ENCODE measurements around the gene GPR152.
A peak's percentile ranks its signal among the peaks of the same experiment; 100 is the strongest.

Gene GPR152

DNA sequence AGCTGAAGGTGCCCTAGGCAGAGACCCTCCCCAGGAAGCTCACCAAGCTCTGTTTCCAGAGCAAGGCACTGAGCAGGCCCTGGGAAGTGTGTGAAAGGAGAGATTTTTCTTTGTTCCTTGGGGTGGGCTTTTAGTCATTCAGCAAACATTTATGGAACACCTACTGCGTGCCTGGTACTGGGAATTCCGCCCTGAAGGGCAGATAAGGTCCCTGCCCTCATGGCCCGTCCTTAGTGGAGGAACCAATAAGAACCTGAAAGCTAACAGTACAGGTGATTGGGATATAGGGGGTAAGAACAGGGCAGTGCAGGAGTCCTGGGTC is 12.6 kb upstream of the GPR152 start:
- DNase-seq (ENCODE audit: low spot score), result no peak

GRCh38 chr11:67464411-67465188 is 12.1 kb upstream of the GPR152 start:
- peak; percentile 100 for DNase-seq (ENCODE audit: low spot score)

GRCh38 chr11:67463680-67464410 is 11.3 kb upstream of the GPR152 start:
- DNase-seq (ENCODE audit: low spot score), result no peak

DNA sequence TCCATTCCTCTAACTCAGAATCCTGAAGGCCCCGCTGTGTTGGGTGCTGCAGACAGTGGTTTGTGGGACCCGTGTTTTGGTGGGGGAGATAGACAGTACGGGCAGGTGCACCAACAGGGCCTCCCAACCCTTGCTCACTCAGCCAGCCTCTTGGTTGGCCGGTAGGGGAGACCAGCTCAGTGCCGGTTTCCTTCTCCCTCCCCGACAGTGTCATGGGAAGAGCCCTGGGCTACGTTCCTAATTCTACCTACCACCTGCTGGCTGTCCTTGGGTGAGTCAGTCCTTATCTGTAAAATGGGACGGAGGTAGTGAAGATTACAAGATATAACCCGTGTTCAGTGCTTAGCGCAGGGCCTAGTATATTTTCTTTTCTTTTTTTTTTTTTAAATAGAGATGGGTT is 10.7 kb upstream of the GPR152 start:
- DNase-seq (ENCODE audit: low spot score), result no peak

- DNase-seq (ENCODE audit: low spot score), result no peak
Observed at GRCh38 chr11:67458266-67458665, 5.7 kb upstream of the GPR152 start.

GRCh38 chr11:67457453-67457852 is 4.9 kb upstream of the GPR152 start:
- no peak for DNase-seq (ENCODE audit: low spot score)

- DNase-seq (ENCODE audit: low spot score), result no peak
Observed at GRCh38 chr11:67456068-67456705, 3.7 kb upstream of the GPR152 start.

- DNase-seq (ENCODE audit: low spot score), result no peak
Observed at GRCh38 chr11:67455054-67455453, 2.5 kb upstream of the GPR152 start, which contains the start of gene CABP4. Gene CABP4 (plus strand): TSS chr11:67455354. CDS start chr11:67455424, 70 bp downstream.

GRCh38 chr11:67453816-67454732 is 1.5 kb upstream of the GPR152 start:
- DNase-seq (ENCODE audit: low spot score), result no peak

DNA sequence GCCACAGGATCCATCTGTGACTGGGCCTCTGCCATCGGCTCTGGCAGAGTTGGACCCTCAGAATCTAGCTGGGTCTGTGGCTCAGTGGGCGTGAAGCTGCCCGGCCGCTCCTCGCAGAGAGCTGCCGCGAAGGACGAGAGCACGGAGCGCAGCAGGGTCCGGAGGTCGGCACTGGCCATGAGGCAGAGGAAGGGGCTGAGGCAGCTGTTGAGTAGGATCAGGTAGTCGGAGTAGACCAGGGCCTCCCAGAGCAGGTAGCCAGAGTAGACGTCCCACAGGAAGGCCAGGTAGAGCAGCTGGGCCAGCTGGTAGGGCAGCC is 912 bp downstream of the GPR152 start:
- no peak for DNase-seq (ENCODE audit: low spot score)

DNA sequence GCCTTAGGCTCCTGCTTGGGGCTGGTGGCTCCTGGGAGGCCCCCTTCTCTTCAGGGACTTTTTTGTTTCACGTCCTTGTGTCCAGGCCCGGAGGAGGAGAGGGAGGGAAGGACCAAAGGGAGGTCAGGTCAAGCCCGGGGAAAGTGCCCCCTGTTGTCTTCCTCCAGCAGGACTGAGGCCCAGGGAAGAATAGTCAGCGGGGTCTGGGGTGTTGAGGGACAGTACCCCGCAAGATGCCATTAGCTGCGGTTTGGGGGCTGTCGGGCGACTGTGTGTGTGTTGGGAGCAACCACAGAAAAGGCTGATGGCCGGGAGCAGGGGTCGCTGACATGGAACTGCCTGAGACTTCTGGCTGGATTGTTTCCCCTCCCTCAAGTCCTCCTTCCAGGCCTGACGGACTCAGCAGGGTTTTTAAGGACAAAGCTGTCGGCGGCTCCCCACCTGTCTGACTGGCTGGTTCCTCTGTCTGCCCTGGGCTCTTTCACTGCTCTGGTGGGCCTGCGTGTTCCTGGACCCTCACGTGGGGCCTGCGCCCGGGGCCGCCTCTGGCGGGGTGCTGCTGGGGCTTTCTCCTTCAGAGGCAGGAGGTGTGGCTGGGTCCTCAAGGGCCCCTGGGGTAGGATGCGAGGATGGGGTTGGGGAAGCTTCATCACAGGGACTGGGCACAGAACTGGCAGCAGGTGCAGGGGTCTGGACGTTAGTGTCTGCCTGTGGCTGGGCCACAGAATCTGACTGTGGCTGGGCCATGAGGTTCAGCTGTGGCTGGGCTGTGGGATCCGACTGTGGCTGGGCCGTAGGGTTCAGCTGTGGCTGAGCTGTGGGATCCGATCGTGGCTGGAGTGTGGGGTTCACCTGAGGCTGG is 1.5 kb downstream of the GPR152 start:
- no peak for DNase-seq (ENCODE audit: low spot score)

DNA sequence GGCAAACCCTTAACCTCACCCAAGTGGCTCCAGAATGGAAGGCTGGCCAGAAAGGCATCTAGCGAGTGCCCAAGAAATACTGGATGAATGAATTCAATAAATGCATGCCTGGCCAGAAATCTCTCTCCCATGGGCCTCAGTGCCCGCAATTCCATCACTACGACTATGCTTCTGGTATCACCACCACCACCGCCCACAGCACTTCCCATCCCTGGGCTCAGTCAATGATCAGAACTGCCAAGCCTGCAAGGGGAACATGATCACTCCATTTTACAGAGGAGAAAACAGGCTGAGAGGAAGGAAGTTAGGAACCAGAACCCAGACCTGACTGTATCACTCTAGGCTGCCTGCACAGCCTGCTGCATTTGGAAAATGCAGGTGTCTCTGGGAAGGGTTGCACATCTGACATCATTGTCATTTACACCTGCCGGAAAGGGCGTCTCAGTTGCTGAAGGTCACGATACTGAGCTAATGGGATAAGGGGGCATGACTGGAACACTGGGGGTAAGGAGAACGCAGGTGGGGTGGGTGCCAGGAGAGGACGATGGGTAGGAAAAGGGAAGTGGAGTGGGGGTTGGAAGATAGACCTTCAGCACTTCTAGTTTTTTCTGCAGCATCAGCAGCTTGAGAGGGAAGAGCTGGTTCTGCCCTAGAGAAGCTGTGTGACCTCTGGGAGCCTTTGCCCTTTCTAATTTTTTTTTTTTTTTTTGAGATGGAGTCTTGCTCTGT is 3.2 kb downstream of the GPR152 start:
- DNase-seq (ENCODE audit: low spot score), result no peak

- no peak for DNase-seq (ENCODE audit: low spot score)
Observed at GRCh38 chr11:67448220-67448609, 4.3 kb downstream of the GPR152 start.

DNA sequence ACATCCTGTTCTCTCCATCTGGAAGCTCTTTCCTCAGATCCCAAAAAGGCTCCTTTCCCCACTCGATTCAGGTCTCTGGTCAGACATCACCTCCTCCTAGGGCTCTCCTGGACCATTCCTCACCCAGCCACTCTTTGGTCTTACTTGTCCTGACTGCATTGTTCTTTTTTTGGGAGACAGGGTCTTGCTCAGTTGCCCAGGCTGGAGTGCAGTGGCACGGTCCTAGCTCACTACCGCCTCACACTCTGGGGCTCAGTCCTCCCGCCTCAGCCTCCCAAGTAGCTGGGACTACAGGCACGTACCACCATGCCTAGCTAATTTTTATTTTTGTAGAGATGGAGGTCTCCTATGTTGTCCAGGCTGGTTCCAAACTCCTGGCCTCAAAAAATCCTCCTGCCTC is 7.0 kb downstream of the GPR152 start:
- DNase-seq (ENCODE audit: low spot score), result no peak

- no peak for DNase-seq (ENCODE audit: low spot score)
Observed at GRCh38 chr11:67442504-67443404, 9.8 kb downstream of the GPR152 start.

GRCh38 chr11:67441731-67442351 is 10.7 kb downstream of the GPR152 start:
- no peak for DNase-seq (ENCODE audit: low spot score)

- no peak for DNase-seq (ENCODE audit: low spot score)
Observed at GRCh38 chr11:67441098-67441563, 11.4 kb downstream of the GPR152 start.

- DNase-seq (ENCODE audit: low spot score), result no peak
Observed at GRCh38 chr11:67440229-67441097, 12.1 kb downstream of the GPR152 start.
